CD4-positive, alpha-beta T cell treated with Interleukin-12 subunit alpha and Interleukin-12 subunit beta, for 1 hour (primary cell): ENCODE data around the gene GPM6B.

Experiments
- DNase-seq: peaks from one replicate; pipeline ENCODE4 v3.0.0-alpha.2; 2020

The GPM6B gene

DNA sequence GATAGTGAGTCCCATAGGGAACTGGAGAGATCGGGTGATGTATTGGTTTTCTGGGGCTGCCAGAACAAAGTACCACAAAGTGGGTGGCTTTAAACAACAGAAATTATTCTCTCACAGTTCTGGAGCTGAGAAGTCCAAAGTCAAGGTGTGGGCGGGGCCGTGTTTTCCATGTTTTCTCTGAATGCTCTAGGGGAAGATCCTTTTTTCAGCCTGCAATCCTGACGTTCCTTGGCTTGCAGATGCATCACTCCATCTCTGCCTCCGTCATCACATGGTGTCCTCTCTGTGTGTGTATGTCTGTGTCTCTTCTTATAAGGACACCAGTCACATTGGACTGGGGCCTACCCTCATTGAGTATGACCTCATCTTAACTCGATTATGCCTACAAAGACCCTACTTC, 7.9 kb upstream of the GPM6B start:
- no peak for DNase-seq

DNA sequence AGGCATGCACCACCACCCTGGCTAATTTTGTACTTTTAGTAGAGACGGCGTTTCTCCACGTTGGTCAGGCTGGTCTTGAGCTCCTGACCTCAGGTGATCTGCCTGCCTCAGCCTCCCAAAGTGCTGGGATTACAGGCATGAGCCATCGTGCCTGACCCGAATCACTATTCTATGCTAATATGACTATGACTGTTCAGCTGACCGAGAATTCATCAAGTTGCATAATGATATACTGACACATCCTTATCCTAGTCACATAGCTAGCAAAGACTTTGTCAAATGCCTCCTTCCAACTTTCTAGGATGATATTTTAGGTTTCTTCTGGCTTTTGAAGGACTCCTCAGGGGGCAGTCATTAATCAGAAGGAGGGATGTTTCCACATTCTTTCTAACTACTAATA, 4.8 kb upstream of the GPM6B start:
- DNase-seq, result no peak

DNA sequence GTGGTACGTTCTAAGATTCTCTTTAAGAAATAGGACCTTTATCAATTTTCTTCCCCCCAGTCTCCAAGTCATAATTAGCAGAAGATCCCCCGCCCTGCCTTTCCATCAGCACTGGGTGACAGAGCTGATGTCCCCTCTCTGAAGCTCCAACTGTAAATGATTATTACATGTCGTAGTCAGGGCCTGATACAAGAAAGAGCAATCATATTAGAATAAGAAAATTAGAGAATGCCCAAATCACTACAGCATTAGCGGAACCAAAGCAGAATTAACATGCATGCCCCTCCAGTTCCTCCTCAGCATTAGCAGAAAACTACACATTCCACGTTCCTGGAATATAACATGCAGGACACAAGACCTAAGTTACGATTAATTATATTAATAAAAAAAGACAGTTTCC, 717 bp downstream of the GPM6B start:
- no peak for DNase-seq

DNA sequence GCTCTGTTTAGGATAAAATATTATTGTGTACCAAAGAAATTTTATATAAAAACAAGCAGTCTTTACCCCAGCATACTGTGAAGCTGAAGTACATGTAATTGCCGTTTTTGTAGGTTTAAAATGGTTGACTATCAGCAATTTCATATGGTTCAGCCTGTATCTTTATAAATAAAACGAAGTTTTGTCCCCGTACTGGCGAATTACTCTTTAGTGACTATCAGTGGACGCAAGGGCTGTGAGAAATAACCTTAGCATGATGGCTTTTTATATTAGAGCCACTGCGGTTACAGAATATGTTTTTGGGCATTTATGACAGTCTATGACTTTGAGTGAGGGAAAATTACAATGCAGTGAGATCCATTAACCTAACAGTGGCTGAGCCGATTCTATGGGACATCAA, 1.2 kb downstream of the GPM6B start:
- no peak for DNase-seq

DNA sequence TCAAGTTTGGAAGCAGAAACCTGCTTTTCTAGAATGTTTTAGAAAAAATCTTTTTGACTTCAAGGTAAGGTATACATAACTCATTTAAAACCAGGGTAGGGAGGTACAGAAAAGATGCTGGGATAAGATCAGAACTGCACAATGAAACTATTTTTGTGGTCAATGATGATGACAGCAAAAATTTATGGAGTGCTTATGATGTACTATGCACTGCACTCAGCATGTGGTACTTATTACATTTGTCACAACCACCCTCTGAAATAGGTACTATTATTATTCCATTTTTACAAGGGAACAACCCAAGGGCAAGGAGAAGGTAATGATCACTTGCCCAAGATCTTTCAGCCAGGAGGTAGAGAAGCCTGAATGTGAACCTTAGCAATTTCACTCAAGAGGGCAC, 8.0 kb downstream of the GPM6B start:
- DNase-seq, result no peak

DNA sequence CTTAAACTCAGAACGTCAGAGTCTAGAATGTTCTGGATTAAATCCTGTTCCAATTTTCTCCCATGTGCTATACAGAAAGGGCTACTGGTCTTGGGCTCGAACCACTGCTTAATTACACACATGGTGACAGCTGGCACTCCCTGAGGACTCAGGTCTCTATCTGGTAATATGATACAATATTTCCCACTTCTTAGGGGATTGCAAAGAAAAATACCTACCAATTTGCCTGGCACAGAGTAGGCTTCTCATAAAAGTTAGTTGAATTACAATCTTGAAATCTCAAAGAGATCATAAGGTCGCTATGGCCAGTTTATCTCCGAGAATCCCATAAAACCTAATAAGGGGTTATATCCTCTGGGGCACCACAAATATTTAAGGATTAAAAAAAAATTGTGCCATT, 8.6 kb downstream of the GPM6B start:
- DNase-seq, result no peak

DNA sequence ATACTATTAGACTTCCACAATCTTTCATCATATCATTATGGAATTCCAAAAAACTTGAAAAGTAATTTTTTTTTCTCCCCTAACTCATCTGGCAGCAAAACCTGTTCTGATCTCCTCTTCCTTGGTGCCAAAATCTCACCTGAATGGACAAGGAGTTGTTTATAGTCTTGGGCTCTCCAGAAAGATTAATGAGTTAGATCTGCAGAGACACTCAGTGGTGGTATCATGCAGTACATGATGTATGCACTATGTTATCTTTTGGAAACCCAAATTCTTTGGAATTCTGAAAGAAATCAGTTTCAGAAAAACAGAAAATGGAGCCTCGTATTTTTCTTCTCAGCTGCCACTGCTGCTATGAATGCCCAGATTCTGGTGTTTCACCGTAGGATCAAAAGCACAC, 11.7 kb downstream of the GPM6B start:
- DNase-seq, result no peak

DNA sequence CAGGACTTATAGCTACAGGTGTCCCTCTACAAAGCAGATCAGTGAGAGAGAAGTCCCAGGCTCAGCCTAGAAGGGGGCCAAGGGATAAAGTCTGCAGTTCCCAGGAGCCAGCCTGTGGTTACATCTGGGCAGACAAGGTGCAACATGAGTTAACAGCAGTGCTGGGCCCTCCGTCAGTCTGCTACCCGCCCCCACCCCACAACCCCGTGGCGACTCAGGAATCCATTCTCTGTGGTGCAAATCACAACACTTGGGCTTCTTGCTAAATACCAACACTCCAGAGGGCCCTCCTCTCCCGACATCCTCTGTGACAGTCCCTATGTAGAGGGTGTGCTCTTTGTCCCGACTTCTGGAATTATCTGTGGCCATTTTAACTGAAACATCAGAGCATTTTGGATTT, 13.8 kb downstream of the GPM6B start:
- no peak for DNase-seq

DNA sequence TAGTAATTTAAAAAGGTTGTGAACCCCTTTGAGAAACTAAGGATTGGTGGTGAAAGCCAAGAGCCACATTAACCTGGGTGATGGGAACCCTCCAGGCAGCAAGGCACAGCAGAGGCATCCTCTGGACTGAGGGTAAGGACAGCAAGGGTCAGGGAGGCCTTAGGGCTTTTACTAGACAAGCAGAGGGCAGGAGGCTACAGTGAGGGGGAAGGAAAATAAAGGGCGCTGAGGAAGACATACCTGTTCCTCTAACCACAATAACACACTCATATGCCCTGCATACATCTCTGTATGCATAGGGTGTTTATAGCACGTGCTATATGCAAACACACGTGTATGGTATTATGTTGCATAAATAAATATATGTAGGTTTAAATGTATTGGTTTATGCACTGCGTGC, 18.7 kb downstream of the GPM6B start:
- DNase-seq, result no peak

DNA sequence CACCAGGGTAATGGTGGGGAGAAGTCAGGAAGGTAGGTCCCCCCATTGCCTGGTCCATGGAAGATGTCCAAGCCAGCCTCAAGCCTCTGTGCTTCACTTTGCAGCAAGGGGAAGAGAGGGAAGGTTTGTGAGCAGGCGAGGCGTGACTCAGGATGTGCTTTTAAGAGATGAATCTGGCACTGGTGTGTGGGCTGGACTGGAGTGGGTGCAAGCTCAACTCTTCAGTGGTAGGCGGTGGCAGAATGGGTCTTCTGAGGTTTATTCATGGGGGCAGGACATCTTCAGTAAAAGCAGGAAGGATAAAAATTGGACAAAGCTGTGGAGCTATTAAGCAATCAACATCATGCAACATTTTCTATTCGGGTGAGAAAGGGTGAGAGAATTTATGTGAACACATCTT, 19.4 kb downstream of the GPM6B start:
- DNase-seq, result no peak

DNA sequence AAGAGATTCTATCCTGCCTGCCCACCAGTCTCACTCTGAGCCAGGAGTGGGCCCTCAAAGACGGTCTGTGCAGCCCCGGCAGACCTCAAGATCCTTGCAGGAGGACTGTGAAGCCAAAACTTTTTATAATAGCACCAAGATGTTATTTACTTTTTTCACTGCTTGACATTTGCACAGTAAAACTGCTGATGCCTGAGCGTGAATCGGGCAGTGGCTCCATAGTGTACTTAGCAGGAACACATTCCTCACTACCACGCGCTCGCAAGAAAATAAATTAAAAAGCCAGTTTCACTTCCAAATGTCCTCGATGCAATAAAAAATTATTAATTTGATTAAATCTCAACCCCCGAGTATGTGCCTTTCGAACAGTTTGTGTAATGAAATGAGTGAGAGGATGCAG, 22.5 kb downstream of the GPM6B start:
- no peak for DNase-seq

DNA sequence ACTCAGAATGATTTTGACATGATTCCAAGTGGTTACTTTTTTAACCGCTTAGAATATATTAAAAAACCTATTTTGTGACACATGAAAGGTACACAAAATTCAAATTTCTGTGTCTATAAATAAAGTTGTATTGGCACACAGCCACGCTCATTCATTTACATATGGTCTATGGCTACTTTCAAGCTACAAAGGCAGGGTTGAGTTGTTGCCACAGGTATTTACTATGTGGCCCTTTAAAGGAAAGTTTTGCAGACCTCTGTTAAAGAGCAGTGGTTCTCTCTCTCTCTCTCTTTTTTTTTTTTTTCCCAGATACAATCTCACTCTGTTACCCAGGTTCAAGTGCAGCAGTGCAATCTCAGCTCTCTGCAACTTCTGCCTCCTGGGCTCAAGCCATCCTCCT, 23.0 kb downstream of the GPM6B start:
- no peak for DNase-seq

DNA sequence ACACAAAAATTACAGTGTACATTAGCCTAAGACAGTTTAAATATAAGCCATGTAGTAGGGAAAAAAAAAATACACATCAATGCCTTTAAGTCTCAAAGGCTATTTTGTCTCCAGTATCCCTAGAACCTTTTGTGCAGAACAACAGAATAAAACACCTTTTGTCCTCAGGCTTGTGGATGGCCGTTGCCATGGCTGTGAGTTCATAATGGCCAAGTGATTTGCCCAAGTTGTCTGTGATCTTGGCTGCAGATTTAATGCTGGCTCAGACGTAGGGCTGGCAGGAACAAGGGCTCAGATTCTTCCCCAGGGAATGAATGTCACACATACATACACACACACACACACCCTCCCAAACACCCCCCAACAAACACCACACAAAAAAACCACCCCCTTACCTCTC, 25.3 kb downstream of the GPM6B start:
- DNase-seq, result no peak

DNA sequence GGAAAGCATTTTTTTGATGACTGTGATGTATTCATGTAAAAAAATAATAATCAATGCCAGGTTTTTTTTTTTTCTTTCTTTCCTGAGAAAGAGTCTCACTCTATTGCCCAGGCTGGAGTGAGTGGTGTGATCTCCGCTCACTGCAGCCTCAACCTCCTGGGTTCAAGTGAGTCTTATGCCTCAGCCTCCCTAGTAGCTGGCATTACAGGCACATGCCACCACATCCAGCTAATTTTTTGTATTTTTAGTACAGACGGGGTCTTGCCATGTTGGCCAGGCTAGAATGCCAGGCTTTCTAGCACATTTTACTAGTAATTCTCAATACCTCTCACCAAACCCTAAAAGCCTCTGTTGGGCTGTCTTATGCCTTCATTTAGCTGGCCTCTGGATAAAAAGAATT, 25.7 kb downstream of the GPM6B start:
- DNase-seq, result no peak

DNA sequence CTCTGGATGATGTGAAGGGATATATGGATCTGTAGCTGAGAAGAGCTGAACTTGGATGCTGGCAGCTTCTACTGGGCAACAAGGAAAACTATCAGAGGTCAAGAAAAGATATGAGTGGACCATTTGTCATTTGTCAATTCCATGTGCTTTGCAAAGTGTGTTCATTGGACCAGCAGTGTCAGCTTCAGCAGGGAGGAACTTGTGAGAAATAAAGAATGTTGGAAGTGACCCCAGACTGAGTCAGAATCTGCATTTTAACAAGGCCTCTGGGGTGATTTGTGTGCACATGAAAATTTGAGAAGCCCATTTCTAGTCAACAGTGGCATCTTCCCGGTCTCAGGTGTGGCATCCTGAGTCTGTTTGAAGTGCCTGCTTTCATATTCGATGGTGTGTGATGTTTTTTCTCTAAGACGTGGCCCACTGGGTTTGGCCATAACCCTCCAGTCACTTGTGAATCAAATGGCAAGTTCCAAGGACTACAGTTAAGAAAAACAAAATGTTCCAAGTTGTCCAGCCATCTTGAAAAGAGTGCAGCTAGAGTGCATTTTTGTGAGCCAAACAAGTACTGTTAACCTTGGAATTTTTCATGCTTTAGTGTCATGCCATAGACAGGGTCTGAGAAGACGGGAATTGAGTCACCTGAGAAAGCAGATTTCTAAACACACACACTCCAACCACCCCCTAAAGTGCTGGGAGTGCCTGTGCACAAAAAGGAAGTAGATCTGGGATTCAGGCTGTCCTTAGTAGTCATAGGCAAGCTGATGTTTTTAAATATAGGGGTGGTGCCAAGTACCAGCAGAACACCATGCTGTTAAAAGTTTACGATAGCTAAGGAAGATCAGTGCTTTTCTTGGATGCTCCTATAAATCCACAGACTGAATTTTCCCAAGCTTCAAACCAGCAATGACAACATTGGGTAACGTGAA, 26.4 kb downstream of the GPM6B start:
- no peak for DNase-seq

DNA sequence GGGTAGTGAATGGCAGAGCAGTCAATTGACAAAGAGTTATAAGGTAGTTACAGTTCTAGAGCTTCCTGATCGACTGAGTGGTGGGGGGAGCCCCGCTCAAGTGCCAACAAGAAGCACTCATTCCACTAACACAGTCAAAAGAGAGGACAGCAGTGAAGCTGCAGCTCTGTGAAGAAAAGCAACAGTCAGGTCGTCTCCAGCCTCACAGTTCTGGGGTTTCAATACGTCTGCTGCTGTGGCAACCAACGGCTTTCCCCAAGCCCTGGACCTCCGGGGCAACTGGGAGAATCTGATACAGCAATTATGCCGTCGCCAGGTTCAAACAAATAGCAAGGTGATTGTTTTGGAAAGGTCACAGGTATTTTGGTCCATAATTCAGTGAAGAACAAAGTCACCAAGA, 30.8 kb downstream of the GPM6B start:
- DNase-seq, result no peak

DNA sequence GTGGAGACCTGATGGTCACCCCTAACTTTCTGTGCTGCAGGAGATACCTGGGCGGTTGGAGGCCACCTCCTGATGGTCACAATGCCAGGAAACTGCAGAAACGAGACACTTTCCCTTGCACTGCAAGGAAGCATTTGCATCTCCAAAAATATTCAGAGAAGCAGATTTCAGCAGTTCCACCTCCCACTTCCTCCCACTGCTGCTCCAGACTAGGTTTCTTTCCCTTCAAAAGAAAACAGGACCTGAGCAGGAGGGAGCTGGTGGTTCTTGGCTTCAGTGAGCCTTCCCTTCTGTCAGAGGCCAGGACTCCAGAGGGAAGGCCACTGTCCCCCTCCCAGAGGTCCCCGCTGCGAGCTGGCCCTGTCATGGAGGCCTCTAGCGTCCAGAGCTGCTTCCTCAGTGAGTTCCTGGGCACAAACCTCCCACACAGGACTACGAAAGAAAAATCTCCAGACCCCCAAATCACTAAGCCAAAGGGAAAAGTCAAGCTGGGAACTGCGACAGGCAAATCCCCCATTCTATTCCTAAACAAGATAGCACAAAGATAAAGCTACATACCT, 35.9 kb downstream of the GPM6B start:
- DNase-seq, result no peak

DNA sequence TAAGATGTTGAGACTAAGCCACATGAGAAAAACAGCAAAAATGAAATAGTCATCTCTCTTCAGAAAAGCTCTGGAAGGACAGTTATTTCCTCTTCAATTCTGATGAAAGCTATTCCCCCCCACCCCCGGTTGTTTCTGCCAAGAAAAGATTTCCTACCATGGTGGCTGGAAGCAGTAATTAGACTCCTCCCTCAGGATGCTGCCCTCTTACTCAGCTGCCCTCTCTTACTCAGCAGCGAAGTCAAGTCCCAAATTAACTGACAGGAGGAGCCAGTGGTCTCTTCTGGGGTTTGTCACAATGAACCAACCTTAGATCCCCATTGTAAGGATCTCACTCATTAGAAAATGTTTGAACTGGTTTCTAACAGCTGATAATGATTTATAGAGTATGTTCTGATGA, 38.0 kb downstream of the GPM6B start:
- no peak for DNase-seq

DNA sequence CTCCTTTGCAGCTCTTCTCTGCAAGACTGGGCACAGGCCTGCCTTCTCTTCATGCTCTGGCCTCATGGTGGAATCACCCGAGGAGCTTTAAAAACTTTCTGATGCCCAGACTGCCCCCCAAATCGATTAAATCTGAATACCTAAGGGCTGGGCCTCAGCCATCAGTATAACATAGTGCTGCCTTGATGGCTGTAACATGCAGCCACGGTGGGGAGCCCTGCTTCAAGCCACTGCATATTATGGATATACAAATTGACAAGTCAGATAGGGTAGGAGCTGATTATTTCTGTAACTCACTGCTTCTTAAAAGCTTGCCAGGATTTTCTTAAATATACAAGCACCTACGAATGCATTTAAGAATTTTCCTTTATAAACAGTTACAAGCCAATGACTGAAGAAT, 40.5 kb downstream of the GPM6B start:
- DNase-seq, result no peak

DNA sequence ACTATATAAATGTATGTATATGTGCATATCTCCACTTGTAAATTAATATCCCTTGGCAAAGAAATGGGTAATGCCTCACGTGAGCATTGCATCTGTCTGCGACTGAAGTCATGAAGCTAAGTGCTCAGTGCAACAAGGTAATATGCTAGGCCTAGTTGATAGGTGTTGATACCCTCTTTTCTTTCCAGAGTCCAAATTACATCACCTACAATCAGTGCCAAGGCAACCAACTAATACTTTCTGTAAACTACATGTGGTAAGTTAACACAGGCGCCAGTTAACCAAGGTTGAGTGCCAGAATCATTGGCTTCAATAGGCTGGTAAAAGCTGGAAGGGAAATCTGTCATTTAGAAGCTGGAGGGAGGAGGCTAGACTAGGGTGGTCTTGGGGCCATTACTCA, 41.1 kb downstream of the GPM6B start:
- no peak for DNase-seq

DNA sequence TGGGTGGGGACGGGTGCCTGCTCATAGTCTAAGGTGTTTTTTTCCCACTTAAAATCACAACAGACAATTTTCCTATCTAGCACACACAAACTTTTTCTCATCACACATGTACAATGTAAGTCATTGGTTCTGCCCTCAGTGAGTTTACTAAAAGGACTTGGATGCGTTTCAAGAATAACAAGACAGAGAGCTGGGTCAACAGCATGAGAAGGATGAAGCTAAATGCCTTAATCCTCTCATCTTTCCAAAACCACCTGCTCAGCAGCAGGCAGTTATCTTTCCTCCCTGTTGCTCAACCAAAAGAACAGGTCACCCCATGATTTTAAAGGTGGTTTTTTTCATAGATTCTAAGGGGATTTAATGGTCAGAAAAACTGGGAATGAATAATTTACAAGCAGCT, 42.2 kb downstream of the GPM6B start:
- DNase-seq, result no peak

DNA sequence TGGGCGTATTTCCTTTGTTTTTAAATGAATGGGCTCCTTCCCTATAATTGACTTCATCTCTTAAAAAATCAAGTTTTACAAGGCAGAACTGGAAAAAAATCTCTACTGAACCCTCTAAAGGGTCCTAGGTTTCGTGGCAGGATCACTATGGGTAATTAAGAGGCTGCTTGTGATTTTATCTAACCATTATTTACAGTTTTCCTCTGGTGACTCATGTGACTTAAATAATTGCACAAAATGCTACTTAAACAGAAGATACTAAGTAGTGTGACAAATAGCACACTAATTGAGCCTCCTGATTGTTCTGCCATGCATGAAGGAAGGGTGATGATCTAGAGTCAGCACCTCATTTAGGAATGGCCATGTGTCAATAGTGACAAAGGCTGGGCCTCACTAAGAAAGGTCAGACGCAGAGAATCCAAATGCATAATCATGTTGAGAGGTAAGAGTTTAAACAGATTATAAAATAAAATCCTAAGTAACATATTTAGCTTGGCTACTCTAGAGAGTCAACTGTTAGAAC, 46.8 kb downstream of the GPM6B start:
- no peak for DNase-seq

DNA sequence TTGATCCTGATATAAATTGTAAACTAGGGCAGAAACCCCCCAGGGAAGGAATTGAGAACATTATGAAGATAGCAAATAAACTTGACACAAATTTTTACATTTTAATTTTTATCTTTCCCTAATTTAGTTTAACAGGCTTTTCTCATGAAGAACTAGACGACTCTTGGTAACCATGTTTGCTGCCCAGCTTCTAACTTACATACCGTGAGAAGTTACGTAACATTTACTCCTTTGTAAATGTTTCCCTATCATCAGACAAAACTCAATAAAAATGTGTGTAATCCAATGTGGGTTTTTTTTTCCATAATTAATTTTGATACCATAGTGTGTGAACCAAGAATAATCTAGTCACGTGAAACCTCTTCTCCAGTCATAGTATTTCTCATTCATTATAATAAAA, 48.0 kb downstream of the GPM6B start:
- DNase-seq, result no peak

DNA sequence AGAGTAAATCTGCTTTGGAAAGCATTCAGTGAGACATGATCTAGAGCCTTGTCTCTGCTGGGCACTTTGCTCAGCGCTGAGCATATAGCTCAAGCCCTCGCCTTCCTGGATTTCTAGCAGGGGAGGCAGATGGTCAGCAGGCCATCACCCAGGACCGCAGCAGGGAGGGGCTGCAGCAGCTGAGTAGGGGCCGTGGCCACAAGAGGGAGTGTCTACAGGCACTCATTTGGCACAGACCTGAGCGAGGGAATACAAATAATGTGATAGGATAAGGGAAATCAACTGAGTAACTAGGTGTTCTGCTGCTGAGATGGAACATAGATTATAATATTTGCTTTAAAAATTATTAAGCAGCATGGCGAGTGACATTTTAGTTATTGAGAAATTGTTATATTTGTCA, 52.1 kb downstream of the GPM6B start:
- no peak for DNase-seq

DNA sequence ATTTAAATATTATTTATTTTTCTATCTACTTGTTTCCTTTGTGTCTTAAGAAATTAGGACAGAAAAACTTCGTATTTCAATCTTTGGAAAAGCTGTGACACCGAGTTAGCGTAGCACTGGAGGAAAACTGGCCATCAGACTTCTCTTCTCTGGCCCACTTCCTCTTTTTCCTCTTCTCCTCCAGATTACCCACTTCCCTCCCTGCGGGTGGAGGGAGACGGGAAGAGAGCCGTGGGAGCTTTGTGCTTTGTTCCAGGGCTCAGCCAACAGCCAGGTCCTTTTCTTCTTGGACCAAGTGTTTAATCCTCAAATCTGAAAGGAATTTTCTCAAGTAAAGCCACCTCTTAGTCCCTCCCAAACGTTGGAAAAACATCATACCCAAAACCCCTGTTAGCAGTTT, 52.6 kb downstream of the GPM6B start:
- DNase-seq, result no peak
